Measurements from ENCODE around the gene ABCC12.

Gene ABCC12

GRCh38 chr16:48128769-48129168 lies 27.0 kb downstream of the ABCC12 start:
- H3K27ac ChIP-seq: no peak overlapping the region
- POLR2A ChIA-PET (ENCODE audit: low non-redundant PET): no interaction called here
- no peak for TF ChIP-seq CTCF (conservative IDR thresholded peaks at IDR 0.05; ENCODE audit: low read depth)
- CTCF ChIA-PET: no interaction called here
- DNase-seq (ENCODE audit: low spot score): no peak

GRCh38 chr16:48126801-48127644 lies 28.8 kb downstream of the ABCC12 start:
- no peak for TF ChIP-seq CTCF (conservative IDR thresholded peaks at IDR 0.05; ENCODE audit: low read depth)
- CTCF ChIA-PET: interaction anchor here (0.9 kb wide), 1 partner anchor 986 kb away, joined by 4 read pairs; no protein-coding TSS in a partner anchor
- peak; percentile 64 for DNase-seq (ENCODE audit: low spot score)
- POLR2A ChIA-PET (ENCODE audit: low non-redundant PET): no interaction called here
- H3K27ac ChIP-seq: peak overlapping the region; percentile 52

- H3K27ac ChIP-seq: no peak overlapping the region
These were observed 29.9 kb downstream of the ABCC12 start for GRCh38 chr16:48125888-48126287.

GRCh38 chr16:48124266-48124665 lies 31.5 kb downstream of the ABCC12 start:
- no peak for TF ChIP-seq CTCF (conservative IDR thresholded peaks at IDR 0.05; ENCODE audit: low read depth)
- no peak for DNase-seq (ENCODE audit: low spot score)
- CTCF ChIA-PET: interaction anchor here (0.6 kb wide), 1 partner anchor 240 kb away, joined by 3 read pairs; no protein-coding TSS in a partner anchor
- no peak overlapping the region for H3K27ac ChIP-seq
- POLR2A ChIA-PET (ENCODE audit: low non-redundant PET): no interaction called here

More at GRCh38 chr16:48125888-48126287, 29.9 kb downstream of the ABCC12 start:
- DNase-seq (ENCODE audit: low spot score): no peak
- CTCF ChIA-PET: interaction anchor here (0.6 to 0.9 kb wide), 2 partner anchors 985 to 1023 kb away, joined by 3 to 4 read pairs; no protein-coding TSS in a partner anchor
- POLR2A ChIA-PET (ENCODE audit: low non-redundant PET): no interaction called here
- no peak for TF ChIP-seq CTCF (conservative IDR thresholded peaks at IDR 0.05; ENCODE audit: low read depth)

- peak overlapping the region; percentile 33; the same call in 1 of the 2 replicates for H3K27ac ChIP-seq
- no peak for TF ChIP-seq CTCF (conservative IDR thresholded peaks at IDR 0.05; ENCODE audit: low read depth)
- ChIA-PET POLR2A (ENCODE audit: low non-redundant PET) (interaction anchor here (0.6 kb wide), 1 partner anchor 676 kb away, joined by 3 read pairs; no protein-coding TSS in a partner anchor), CTCF (interaction anchor here (0.6 kb wide), 1 partner anchor 239 kb away, joined by 3 read pairs; no protein-coding TSS in a partner anchor)
- peak; percentile 97 for DNase-seq (ENCODE audit: low spot score)
These were observed 32.5 kb downstream of the ABCC12 start for GRCh38 chr16:48123104-48123788.

GRCh38 chr16:48121276-48121675 lies 34.5 kb downstream of the ABCC12 start:
- POLR2A ChIA-PET (ENCODE audit: low non-redundant PET): no interaction called here
- TF ChIP-seq CTCF (conservative IDR thresholded peaks at IDR 0.05; ENCODE audit: low read depth): no peak
- CTCF ChIA-PET: no interaction called here
- DNase-seq (ENCODE audit: low spot score): no peak
- H3K27ac ChIP-seq: no peak overlapping the region
